Muscle of back (tissue), 11 donors: ENCODE results near the gene THRB. TPM values are rescaled to one million over a fixed set of nuclear protein-coding genes. Genes with fewer than 3 reads are reported as not detected.
A peak's percentile ranks its signal among the peaks of the same experiment; 100 is the strongest.

Experiments used
- DNase-seq, 3 donors: peaks; one replicate each; pipeline versions ENCODE4 v3.0.0 to v3.0.0-alpha.2; 2013
- polyA plus RNA-seq, 10 donors: library from polyadenylated mRNA; unstranded; fragments of 120-200 nt; gene quantifications; one replicate each; pipeline ENCODE4 v1.2.1, GENCODE V29; 2013; ENCODE audit not compliant: insufficient read length in 10 of 10

THRB gene
- polyA plus RNA-seq, 10 donors, result 0.88 to 5.3 (median 1.3) TPM

GRCh38 chr3:24270204-24270691, 224.4 kb downstream of the THRB start:
- no peak for DNase-seq

- DNase-seq, result peak in 1 of 3 donors; percentile 9
Measured at GRCh38 chr3:24264748-24265158, 229.9 kb downstream of the THRB start.

GRCh38 chr3:24264011-24264410, 230.6 kb downstream of the THRB start:
- no peak for DNase-seq

- DNase-seq, result no peak
Measured at GRCh38 chr3:24263069-24263668, 231.5 kb downstream of the THRB start.

- peak in 2 of 3 donors; percentile 18 to 39 for DNase-seq
Measured at GRCh38 chr3:24261521-24261920, 233.1 kb downstream of the THRB start.

GRCh38 chr3:24259901-24260512, 234.6 kb downstream of the THRB start:
- no peak for DNase-seq

GRCh38 chr3:24258727-24259600, 235.7 kb downstream of the THRB start:
- no peak for DNase-seq

GRCh38 chr3:24258260-24258659, 236.4 kb downstream of the THRB start:
- DNase-seq, result no peak

GRCh38 chr3:24255414-24255813, 239.2 kb downstream of the THRB start:
- DNase-seq, result no peak

GRCh38 chr3:24254649-24255048, 240.0 kb downstream of the THRB start:
- DNase-seq, result peak in 1 of 3 donors; percentile 90

GRCh38 chr3:24253336-24253735, 241.3 kb downstream of the THRB start:
- no peak for DNase-seq

GRCh38 chr3:24249523-24249922, 245.1 kb downstream of the THRB start:
- no peak for DNase-seq

GRCh38 chr3:24245056-24245455, 249.6 kb downstream of the THRB start:
- no peak for DNase-seq

GRCh38 chr3:24244491-24244890, 250.2 kb downstream of the THRB start:
- no peak for DNase-seq

- DNase-seq, result peak; percentile 44 to 78 (median 72)
Measured at GRCh38 chr3:24242012-24242698, 252.5 kb downstream of the THRB start.

GRCh38 chr3:24240306-24240705, 254.3 kb downstream of the THRB start:
- no peak for DNase-seq

- DNase-seq, result peak; percentile 71 to 87 (median 83)
Measured at GRCh38 chr3:24237971-24238706, 256.5 kb downstream of the THRB start.

GRCh38 chr3:24235121-24235520, 259.5 kb downstream of the THRB start:
- DNase-seq, result no peak

- DNase-seq, result no peak
Measured at GRCh38 chr3:24232784-24233183, 261.9 kb downstream of the THRB start.

- no peak for DNase-seq
Measured at GRCh38 chr3:24229468-24230221, 265.0 kb downstream of the THRB start.
